Omental fat pad (tissue), 4 donors: Measurements from ENCODE around the gene COPS9. TPM values are rescaled to one million over a fixed set of nuclear protein-coding genes. Genes with fewer than 3 reads are reported as not detected.

Experiments used
- ATAC-seq: fragments of 150-250 bp; one replicate; pipeline ENCODE4 v1.9.1; 2016; ENCODE audit warnings: mild to moderate bottlenecking, moderate library complexity; ENCODE audit not compliant: low FRiP score
- DNase-seq: peaks from one replicate; pipeline ENCODE4 v3.0.0-alpha.2; 2019; ENCODE audit warnings: low spot score
- total RNA-seq, 4 donors: library from RNA; depleted of rRNA; stranded (reverse); fragments of >200 nt; gene quantifications; one replicate each; pipeline ENCODE4 v1.1.0, GENCODE V29; 2016
- TF ChIP-seq, protein P1 (sequence below), 3 donors: fragments of 450-650 bp; IDR thresholded peaks; one replicate each; pipeline ENCODE4 v1.5.1; 2016 to 2017; ENCODE audit warnings: antibody characterized with exemption in 3 of 3, mild to moderate bottlenecking in 3 of 3, moderate library complexity in 2 of 3

COPS9 gene
- total RNA-seq, 4 donors from 2014 or later = 130 to 198 (median 150) TPM

DNA sequence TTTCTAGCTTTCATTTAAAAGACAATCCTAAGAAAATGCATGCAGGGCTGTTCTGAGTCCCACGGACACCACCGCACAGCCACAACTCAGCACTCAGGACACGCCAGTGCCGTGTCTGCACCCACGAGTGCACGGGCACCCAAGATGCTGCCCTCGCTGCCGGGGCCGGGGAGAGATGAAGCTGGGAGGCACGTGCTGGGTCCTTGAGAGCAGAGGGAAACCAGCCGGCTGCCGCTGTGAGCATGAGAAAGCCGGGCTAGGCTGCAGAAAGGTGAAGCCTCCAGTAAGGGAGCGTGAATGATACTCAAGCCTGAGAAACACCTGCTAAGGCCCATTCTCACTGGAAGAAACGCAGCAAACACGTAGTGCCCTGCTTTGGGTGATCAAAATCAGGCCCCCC lies 4.8 kb downstream of the COPS9 start:
- DNase-seq (no peak), ATAC-seq (no peak)
- TF ChIP-seq, protein P1, sequence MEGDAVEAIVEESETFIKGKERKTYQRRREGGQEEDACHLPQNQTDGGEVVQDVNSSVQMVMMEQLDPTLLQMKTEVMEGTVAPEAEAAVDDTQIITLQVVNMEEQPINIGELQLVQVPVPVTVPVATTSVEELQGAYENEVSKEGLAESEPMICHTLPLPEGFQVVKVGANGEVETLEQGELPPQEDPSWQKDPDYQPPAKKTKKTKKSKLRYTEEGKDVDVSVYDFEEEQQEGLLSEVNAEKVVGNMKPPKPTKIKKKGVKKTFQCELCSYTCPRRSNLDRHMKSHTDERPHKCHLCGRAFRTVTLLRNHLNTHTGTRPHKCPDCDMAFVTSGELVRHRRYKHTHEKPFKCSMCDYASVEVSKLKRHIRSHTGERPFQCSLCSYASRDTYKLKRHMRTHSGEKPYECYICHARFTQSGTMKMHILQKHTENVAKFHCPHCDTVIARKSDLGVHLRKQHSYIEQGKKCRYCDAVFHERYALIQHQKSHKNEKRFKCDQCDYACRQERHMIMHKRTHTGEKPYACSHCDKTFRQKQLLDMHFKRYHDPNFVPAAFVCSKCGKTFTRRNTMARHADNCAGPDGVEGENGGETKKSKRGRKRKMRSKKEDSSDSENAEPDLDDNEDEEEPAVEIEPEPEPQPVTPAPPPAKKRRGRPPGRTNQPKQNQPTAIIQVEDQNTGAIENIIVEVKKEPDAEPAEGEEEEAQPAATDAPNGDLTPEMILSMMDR (IDR thresholded peaks at IDR 0.05) = no peak

DNA sequence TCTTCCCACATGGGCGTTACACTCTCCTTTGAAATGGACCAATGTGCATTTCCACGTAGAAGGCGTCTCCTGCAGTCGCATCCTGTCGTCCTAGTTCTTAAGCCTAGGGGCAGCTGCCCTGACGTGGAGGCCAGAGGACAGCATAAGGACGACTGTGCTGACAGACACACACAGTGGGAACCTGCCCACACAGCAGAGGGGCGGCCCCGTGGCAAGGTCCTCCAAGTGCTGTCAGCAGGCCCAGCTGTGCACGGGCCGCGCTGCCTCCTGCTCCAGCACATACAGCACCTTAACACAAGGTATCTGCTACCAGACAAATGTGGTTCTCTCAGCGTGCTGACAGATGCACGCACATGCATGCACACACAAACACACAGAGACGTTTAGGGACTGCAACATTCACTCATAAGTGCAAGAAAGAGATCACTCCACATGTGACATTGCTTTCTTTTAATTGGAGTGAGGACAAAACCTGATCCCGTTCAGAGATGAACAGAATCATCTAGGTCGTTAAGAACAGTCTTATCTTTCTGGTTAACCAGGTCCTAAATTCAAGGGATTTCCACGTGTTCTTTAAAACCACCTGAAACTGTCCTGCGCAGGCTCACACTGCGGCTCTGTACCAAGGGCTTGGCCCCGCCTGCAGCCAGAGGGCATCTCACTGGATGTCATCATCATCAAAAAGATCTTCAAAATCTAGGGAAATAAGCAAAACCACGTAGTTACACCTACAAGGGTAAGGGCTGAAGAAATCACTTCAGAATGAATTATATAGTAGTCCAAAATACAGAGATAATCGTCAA lies 5.5 kb downstream of the COPS9 start:
- TF ChIP-seq, protein P1 (IDR thresholded peaks at IDR 0.05) = no peak
- DNase-seq (no peak), ATAC-seq (no peak)

DNA sequence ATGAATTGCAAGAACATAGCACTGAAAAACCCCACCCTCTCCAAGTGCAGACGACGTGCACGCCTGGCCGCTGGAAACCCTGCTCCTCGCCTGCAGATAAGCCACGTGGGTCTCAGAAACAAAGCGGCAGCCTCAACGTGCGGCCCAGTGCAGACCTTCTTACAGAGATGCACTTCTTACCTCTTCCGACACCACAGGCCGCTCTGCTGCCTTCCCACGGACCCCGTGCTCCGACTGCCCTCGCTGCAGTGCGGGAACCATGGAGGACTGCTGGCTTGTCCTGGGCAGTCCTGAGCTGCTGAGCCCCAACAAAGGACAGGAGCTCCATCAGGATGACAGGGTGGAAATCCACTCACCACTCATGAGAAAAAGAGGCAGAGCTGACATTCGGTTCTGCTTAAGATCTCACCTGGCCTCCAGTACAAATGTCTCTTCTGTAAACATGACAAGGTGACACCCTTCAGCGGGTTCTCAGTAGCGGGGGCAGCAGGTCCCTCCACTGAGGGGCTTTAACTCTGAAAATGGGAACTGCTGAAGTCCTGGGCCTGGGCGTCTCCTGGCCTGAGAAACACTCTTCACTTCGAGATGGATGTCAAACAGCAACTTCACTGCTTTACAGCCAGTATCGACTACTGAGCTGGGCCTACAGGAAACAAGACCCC lies 6.2 kb downstream of the COPS9 start:
- TF ChIP-seq, protein P1 (IDR thresholded peaks at IDR 0.05) = no peak
- DNase-seq (no peak), ATAC-seq (no peak)

DNA sequence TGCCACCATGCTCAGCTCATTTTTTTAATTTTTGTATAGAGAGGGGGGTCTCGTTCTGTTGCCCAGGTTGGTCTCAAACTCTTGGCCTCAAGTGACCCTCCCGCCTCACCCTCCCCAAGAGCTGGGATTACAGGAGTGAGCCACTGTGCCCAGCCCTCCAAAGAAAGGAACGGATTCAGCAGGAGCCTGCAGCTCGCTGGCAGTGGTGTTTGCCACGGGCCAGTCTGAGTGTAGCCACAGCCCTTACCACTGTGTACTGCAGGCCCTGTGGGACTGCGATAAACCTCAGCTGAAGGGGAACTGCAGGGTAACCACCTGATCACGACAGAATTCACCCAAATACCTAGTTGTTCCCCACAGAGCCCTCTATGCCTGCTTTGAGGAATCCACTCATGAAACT lies 6.8 kb downstream of the COPS9 start:
- TF ChIP-seq, protein P1 (IDR thresholded peaks at IDR 0.05) = no peak
- DNase-seq = no peak
- no peak for ATAC-seq

DNA sequence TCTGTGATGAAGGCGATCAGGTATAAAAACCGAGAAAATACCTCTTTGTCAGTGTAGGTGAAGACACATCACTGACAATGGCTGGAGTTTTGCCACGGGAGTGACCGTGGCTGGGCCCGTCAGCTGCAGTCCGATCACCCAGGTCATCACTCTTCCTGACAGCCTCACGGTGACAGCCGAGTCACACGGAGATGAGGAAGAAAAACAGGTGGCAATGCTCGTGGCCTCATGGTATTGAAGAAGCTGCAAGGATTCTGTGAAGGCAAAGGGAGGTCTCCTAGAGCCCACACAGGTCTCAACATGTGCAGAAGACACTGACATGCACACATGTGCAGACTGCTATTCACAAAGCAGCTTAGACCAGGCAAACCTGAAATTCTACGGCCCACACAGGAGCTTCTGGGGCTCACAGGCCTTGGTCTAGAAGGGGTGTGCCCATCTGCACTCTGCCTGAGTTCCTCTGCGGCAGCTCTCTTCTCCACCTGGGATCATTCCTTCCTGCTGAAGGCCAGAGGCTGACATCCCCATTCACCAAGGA lies 7.4 kb downstream of the COPS9 start:
- ATAC-seq = no peak
- no peak for DNase-seq
- TF ChIP-seq, protein P1 (IDR thresholded peaks at IDR 0.05) = no peak

DNA sequence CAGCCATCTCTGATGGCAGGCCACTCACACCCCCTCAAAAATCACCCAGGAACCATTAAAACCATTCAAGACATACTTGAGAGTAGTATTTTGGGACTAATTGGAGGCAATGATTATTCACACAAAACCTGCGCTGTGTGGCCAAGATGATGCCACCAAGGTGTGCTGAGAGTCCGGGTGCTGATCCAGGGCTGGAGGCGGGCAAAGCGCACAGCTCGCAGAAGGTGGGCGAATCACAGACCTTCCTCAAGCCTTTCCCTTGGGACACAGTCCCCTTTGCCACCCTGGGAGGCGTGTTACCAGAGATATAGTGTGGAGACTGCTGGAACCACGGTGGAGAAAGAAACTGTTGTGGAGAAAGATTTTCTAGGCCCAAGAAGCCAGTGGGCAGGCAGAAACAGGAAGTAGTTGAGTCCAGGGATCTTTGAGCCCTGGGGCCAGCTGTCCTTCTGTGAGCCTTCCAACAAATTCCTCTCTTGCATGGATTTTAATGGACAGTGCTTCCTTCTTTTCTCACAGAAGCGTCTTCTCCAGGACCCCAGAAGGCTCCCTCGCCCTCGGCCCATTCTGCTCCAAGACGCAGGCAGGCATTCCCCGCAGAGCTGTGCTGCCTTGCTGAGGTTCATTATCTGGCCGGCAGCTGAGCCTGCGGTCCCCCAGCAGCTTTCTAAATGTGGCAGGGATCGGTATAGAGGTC lies 8.0 kb downstream of the COPS9 start:
- TF ChIP-seq, protein P1 (IDR thresholded peaks at IDR 0.05) = no peak
- DNase-seq (no peak), ATAC-seq (no peak)
